NCI-H2107 (cell line): ENCODE results near the gene MRFAP1.
A peak's percentile ranks its signal among the peaks of the same experiment; 100 is the strongest.
"Not testable (repeated sequence)": the region's sequence is repeated elsewhere in the genome, so short reads cannot be mapped to it uniquely, and the experiment has no call there.

Experiments
- DNase-seq: peaks from one replicate; lab custom pipeline; 2025; lab: John Stamatoyannopoulos, UW

Gene MRFAP1

GRCh38 chr4:6668391-6668790 lies 27.9 kb downstream of the MRFAP1 start:
- no peak for DNase-seq

GRCh38 chr4:6671648-6672047 lies 31.2 kb downstream of the MRFAP1 start:
- no peak for DNase-seq

DNA sequence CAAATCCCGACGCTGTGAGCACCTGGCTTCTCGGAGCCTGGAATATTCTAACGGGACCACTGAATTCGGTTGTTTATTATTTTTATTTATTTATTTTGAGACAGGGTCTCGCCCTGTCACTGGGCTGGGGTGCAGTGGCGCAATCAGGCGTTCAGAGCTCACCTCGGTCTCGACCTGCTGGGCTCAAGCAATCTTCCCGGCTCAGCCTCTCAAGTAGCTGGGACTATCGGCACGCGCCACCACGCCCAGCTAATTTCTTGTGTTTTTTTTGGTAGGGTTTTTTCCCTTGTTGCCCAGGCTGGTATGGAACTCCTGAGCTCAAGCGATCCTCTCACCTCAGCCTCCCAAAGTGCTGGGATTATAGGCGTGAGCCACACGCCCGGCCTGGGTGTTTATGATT lies 31.6 kb downstream of the MRFAP1 start:
- no peak for DNase-seq

- DNase-seq, result not testable (repeated sequence)
Observed at GRCh38 chr4:6672541-6673190, 32.2 kb downstream of the MRFAP1 start.

DNA sequence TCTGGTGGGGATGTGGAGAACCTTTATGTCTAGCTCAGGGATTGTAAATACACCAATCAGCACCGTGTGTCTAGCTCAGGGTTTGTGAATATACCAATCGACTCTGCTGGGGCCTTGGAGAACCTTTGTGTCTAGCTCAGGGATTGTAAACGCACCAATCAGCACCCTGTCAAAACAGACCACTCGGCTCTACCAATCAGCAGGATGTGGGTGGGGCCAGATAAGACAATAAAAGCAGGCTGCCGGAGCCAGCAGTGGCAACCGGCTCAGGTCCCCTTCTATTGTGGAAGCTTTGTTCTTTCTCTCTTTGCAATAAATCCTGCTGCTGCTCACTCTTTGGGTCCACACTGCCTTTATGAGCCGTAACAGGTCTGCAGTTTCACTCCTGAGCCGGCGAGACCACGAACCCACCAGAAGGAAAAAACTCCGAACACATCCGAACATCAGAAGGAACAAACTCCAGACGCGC lies 32.7 kb downstream of the MRFAP1 start:
- not testable (repeated sequence) for DNase-seq

- peak; percentile 90 for DNase-seq
Observed at GRCh38 chr4:6673660-6674499, 33.4 kb downstream of the MRFAP1 start.

GRCh38 chr4:6674500-6675149 lies 34.1 kb downstream of the MRFAP1 start:
- no peak for DNase-seq

DNA sequence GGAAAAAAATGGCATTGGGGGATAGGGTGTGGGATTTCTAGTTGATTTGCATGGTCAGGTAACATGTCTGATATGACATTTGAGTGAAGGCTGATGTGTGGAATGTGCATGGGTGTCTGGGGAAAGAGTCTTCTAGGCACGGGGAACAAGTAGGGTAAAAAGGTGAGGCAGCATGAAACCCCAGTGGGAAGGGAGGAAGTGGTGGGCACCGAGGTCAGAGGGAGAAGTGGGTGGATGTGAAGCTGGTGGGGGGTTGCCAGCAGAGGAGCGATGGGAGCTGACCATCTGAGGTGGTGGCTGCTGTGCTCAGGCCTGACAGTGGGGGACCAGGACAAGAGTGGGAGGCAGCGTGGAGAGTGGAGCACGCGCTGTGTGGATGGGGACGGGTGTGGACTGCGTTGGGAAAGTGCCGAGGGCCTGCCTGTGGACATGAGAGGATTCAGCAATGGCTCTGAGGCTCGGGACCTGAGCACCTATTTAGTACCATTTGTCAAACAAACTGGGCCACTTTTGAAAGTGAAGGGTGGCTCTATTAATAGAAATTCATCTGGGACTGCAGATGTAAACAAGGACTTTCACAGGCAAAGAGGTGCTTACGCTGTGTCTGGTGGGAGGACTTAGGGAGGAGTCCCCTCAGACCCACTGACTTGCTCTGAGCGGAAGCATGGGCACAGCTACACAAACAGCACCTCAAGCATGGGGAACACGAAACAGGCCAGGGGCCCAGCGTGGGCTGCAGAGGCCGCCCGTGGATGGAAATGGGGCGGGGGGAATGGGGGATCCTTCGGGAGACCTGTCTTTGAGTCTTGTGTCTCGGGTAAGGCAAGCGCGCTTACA lies 36.5 kb downstream of the MRFAP1 start:
- DNase-seq, result no peak

DNA sequence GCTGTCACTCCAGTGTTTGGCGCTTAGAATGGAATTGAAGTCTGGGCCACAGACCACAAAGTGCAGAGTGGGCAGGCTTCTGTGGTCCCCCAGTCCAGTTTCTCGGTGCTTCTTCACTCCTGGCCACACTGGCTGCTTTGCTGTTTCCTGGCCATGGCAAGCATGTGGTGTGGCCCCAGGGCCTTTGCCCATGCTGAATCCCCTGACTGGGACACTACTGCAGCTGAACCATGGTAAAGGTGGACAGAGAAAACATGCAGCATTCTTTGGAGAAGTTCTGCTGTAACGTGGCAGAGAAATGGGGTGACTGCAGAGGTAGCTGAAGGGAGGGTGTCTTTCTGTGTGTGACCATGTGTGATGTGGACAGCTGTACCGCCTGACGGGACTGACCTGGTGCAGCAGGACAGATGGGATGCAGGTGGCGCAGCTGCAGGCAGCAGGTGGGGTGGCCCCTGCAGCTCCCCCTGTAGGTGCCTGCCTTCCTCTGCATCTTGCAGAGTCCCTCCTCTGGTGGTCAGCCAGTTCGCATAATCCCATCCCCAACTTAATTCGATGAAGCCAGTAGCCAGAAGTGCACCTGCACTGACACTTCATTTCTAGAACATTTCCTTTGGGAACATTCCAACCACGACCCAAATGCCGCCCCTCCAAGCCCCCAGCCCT lies 40.0 kb downstream of the MRFAP1 start:
- DNase-seq, result no peak

DNA sequence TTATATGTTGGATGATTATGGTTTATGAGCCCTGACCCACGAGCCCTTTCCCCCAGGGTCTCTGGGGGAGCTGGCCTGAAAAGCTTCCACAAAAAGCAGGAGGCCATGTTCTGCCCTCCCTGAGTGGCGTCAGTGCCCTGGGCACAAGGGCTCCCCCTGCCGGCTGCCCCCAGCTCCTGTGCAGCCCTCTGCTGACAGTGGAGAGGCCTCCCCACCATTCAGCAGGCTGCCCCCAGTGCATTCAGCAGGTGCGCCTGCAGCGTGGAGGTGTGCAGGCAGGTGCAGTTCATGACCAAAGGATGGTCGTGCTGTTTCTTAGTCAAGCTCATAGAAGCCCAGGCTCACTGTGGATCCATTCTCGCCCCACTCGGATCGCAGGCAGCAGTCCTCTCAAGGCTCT lies 40.7 kb downstream of the MRFAP1 start:
- no peak for DNase-seq

DNA sequence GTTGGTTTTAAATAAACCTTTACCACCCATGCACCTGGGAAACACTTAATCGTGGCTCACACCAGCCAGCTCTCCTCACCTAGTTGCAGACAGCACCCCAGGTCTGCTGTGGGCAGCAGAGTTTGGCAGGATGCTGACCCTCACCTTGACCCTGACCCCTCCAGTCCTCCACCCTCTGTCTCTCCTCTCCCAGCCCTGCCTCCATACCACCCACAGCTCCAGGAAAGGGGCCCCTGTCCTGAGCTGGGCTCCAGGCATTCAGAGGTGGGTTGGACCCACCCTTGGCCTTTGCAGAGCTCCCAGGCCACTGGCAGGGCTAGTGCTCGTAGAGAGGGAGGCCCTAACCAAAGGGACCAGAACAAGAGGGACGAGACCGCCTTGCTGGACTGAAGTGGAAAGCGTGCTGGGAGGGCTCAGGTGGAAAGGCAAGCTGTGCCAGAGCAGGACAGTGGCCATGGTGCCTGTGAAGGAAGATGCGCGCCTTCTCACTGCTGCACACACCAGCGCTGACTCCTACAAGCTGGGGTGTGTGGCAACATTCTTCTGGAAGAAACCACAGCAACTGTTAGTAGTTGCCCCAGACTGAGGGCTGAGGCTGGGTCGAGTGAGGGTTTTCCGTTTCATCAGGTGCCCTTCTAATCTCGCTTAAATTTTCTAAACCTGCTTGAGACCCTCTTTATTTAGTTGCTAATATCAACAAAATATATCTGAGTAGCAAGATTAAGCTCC lies 42.5 kb downstream of the MRFAP1 start:
- no peak for DNase-seq

DNA sequence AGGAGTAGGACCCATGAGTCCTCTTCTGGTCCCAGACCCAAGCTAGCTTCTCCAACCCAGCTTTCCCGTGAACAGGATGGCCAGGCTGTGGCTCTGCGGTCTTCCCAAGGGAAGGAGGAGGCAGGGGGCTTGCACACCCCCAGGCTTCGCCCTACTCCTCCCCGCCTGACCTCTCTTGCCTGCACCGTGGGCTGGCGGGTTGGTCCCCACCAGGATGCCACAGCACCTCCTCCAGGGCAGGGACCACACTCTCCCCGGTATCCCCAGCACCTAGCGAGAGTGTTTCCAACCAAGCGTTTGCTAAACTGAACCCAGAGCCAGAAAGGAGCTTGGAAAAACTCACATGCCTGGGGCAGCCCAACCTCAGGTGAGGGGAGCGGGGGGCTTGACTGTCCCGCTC lies 44.2 kb downstream of the MRFAP1 start:
- DNase-seq, result no peak

DNA sequence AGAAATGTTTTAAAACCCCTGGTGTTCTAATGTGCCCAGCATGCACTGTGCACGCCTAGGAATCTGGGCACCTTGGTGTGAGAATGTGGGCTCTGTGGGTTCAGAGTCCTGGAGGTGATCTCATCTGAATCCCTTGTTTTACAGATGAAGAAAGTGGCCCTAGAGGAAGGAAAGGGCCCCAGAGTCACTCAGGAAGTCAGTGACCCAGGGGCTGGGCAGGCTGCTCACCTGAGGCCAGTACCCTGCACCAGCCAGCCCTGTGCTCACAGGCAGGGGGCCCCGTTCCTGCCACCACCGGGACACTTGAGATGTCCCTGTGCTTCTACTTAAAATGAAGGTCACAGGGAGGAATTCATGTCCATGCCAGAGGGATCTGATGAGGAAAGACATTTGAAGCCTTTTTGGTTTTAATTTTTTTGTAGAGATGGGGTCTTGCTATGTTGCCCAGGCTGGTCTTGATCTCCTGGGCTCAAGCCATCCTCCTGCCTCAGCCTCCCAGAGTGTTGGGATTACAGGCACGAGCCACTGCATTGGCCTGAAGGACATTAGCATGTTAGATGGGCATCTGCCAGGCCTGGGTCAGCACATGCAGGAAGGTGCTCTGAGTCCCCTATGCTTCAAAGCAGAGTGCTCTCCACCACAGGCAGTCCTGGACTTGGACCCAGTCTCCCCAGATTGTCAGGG lies 45.8 kb downstream of the MRFAP1 start:
- DNase-seq, result no peak

DNA sequence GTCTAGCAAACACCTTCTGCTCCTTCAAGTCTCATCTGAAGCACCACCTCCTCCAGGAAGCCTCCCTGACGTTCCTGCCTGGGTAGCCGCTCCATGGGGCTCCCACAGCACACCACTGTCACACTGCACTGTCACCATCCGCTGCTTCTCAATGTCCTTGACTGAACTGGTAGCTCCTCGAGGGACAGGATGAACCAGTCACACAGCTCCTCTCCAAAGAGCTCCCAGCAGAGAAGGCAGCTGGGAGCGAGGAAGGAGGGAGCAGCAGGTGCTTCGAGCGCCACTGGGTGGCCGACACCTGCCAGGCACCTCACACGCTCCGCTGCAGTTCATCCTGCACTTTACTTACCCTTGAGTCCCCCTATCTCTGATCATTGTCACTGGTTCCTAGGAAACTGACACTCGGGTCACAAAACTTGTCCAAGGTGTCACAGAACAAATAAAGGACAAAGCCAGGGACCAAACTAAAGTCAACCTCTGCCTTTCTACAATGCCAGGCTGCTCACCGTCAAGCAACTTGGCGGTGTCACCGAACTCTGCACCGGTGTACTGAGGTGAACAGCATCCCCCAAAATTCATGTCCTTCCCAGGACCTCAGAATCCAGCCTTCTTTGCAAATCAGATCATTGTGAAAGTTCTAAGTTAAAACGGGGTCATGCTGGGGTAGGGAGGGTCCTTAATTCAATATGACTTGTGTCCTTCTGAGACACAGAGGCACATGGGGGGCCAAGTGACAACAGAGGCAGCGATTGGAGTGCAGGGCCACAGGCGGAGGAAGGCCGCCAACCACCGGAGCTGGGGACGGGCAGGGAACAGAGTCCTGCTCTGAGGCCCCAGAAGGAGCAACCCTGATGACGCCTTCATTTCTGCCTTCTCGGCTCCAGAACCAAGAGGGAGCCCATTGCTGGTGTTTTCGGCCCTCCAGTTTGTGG lies 47.7 kb downstream of the MRFAP1 start:
- no peak for DNase-seq

- peak; percentile 4 for DNase-seq
Observed at GRCh38 chr4:6688879-6689505, 48.5 kb downstream of the MRFAP1 start.

- DNase-seq, result no peak
Observed at GRCh38 chr4:6689506-6689960, 49.0 kb downstream of the MRFAP1 start.
